ENCODE results near the gene WBP1L.

The WBP1L gene

DNA sequence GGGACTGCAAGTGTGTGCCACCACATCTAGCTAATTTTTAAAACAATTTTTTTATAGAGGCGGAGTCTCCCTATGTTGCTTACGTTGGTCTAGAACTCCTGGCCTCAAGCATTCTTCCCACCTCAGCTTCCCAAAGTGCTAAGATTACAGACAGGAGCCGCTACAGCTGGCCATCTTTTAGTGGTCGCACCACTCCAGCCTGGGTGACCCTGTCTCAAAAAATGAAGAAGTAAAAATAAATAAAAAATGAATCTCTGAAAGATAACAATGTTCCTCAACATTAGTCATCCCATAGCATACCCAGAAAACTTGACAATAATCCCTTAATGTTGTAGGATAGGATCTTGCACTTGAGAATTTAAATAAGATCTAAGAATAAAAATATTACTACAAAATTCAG lies 18.2 kb downstream of the WBP1L start:
- DNase-seq: no peak

- DNase-seq: no peak
These were observed 18.8 kb downstream of the WBP1L start for GRCh38 chr10:102762401-102763015.

DNA sequence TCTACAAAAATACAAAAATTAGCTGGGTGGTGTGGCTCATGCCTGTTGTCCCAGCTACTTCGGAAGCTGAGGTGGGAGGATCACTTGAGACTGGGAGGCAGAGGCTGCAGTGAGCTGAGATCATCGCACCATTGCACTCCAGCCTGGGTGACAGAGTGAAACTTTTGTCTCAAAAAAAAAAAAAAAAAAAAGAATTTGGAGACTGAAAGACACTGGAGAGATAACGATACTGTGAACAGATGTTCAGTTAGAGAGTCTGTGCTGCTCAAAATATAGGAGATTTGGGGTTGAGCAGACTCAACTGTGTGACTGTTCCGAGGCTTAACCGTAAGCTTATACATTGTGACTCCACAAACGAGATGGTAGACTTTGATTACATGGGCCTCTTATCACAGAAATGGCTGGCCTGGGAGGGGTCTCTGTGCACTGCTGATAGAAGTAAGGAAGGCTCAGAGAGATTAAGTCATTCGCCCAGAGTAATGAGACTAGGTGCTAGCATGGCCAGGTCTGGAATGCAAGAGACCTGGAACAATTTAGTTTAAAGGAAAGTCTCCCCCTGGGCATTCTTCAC lies 19.4 kb downstream of the WBP1L start:
- DNase-seq: no peak

GRCh38 chr10:102764470-102765161 lies 20.9 kb downstream of the WBP1L start:
- no peak for DNase-seq

DNA sequence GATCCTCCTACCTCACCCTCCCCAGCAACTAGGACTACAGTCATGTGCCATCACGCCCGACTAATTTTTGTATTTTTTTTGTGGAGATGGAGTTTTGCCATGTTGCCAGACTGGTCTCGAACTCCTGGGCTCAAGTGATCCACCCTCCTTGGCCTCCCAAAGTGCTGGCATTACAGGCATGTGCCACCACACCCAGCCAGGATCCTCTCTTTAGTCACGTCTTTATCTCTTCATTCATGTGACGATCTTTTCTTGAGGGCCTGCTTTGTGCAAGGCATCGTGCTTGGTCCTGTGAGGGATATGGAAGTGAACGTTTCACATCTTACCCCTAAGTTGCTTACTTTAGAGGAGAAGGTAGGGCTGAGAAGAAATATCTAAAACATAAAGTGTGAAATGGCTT lies 21.6 kb downstream of the WBP1L start:
- DNase-seq: no peak

DNA sequence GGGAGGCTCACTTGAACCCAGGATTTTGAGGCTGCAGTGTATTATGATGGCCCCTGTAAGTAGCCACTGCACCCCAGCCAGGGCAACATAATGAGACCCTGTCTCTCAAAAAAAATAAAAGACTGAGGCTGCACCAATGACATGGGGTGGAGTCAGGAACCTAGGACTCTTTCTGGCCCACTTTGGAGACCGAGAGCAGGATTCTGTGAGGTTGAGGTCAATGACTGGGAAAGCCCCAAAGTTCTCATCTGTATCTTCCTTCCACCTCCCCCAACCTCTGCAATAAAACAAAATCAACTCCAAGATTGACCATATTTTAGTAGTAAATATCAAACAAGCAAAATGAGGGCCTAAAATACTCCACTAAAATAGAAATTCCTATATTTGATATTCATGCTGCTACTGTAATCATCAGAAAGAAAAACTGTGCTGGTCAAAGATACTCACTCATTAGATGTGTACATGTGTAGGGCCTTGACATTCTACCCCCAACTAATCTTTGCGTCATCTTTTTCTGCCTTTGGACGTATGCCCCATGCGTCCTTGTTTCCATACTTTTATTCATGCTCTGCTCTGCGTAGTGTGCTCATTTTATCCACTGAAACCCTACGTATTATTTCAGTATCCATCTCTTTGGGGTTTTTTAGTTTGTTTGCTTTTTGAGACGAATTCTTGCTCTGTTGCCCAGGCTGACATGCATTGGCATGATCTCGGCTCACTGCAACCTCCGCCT lies 23.8 kb downstream of the WBP1L start:
- DNase-seq: no peak

GRCh38 chr10:102769375-102770107 lies 25.8 kb downstream of the WBP1L start:
- no peak for DNase-seq

DNA sequence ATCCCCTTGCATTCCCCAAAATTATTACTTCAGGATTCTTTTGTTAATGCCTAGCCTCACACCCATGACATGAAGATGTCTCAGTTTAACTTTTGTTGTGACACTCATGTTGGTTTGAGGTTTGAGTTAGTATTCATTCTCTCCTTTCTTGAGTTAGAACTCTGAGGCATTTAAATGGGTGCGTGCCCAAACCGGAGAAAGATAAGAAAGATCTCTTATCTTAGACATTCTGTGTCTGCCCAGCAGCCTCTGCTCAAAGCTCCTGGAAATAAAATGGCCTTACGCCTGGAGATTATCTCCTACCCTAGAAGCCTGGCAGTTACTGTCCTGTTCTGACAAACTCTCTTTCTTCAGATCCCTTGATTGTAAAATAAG lies 26.3 kb downstream of the WBP1L start:
- DNase-seq: no peak

DNA sequence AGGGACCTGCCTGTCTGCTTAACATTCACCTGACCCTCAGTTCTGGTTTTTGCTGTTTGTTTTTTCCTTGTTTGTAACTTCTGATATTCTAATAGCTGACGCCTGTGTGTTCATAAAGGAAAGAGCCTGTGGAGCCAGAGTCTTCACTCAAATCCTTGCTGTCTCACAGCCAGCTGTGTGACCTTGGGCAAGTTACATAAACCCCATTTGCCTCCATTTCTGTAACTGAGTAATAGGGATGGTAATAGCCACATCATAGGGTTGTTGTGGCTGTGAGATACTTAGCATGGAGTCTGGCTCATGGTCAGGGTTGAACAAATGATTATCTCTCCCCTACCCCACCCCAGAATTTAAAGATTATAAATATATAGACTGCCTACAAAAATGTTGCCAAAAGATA lies 27.0 kb downstream of the WBP1L start:
- DNase-seq: no peak

GRCh38 chr10:102773320-102773719 lies 29.6 kb downstream of the WBP1L start:
- DNase-seq: no peak

GRCh38 chr10:102773986-102774385 lies 30.2 kb downstream of the WBP1L start:
- DNase-seq: no peak

- DNase-seq: no peak
These were observed 31.6 kb downstream of the WBP1L start for GRCh38 chr10:102775201-102775934.

DNA sequence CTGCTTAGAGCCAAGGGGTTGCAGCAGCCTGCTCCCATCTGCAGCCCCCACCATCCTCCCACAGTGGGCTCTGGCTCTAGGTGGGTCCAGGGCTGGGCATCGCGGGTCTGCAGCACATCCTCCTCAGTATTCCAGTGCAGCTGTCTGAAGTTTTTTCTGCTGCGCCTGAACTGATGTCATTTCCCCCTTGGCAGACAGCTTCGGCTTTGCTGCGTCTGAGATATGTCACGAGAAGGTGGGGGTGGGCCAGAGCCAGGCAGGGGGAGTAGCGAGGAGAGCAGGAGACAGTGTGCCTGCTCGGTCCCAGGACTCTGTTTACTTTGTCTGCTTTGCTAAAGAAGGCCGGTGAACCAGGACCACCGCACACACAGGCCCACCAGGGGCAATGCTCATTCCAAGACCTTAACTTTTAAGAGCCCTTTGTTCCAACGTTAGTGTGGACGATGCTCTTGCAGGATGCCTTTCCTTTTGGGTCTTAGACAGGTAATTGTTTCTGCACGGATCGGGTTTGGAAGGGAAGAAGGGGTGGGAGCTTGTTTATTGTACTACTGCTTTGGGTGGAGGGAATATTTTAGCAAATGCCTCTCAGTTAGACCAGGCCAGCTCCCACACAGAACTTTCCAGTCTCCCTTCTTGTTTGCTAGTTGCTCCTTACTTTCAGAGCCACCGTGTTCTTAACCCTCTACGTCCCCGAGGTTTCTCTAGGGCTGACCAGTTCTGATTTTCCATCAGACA lies 32.4 kb downstream of the WBP1L start:
- DNase-seq: no peak

DNA sequence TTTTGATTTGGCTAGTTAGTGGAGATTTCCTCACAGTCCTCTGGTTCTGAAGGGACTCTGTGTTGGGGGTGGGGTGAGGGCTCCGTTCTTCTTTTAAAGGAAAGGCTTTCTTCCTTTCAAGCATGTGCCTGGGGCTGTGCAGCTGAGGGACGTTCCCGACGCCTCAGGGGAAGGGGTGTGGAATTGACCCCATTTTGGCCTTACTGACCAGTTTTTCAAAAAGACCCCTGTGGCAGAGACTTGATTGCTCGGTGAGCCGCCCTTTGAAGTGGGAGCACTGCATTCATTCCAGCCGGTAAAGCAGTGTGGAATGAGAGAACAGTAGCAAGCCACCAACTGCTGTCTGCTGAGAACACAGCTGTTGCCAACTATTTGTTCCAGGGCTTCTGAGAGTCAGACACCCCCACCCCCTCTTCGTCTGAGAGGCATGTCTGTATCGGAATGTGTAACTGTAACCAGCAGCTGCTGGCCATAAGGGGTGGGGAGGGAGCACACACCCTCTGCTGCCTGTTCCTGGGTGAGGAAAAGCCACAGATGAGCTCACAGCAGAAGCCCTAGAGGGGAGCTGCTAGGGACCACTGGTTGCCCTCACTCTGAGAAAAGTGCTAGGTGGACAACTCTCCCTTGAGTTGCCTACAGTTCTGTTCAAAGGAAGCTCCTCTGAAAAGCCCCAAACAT lies 33.2 kb downstream of the WBP1L start:
- no peak for DNase-seq

- DNase-seq: no peak
These were observed 34.1 kb downstream of the WBP1L start for GRCh38 chr10:102777711-102778453.

GRCh38 chr10:102778781-102779180 lies 35.0 kb downstream of the WBP1L start:
- DNase-seq: no peak

- no peak for DNase-seq
These were observed 36.2 kb downstream of the WBP1L start for GRCh38 chr10:102779680-102780526.

DNA sequence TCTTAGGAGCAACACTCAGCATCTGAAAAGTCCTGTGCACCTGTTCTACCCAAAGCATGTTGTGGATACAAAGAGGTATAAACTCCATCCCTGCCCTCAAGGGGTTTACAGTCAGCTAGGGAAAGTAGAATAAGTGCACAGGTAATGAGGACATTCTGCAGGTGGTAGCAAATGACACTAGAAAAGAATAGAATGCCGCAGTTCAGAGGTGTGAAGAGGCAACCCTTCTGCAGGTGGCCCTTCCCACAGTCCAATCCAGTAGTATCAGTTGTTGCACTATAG lies 36.7 kb downstream of the WBP1L start:
- DNase-seq: no peak

- no peak for DNase-seq
These were observed 37.6 kb downstream of the WBP1L start for GRCh38 chr10:102781090-102781920.

Data from NCI-H774 (cell line).